HL-60 (cell line): ENCODE measurements around the gene SETDB2.

Experiments used
- POLR2AphosphoS5 ChIP-seq: IDR thresholded peaks from 2 replicates; pipeline ENCODE4 v1.6.1; 2012; ENCODE audit warnings: low read depth
- SPI1 ChIP-seq: IDR thresholded peaks from 2 replicates; pipeline ENCODE4 v1.6.1; 2012; ENCODE audit warnings: low read depth, mild to moderate bottlenecking, borderline replicate concordance
- TF ChIP-seq, protein P1 (sequence below): IDR thresholded peaks from one replicate; pipeline ENCODE4 v1.5.1; 2011; ENCODE audit warnings: low read length, control low read depth, inconsistent platforms; ENCODE audit not compliant: insufficient read depth
- TF ChIP-seq, protein P2 (sequence below): IDR thresholded peaks from 2 replicates; pipeline ENCODE4 v1.6.1; 2012; ENCODE audit warnings: low read depth; ENCODE audit not compliant: insufficient replicate concordance

DNA sequence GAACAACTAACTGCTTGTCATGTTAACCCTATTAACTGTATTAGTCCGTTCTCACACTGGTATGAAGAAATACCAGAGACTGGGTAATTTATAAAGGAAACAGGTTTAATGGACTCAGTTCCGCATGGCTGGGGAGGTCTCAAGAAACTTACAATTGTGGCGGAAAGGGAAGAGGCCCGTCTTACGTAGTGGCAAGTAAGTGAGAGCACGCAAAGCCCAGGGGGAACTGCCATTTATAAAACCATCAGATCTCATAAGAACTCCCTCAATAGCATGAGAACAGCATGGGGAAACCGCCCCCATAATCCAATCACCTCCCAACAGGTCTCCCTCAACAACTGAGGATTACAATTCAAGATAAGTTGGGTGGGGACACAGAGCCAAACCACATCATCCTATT, 86.4 kb downstream of the SETDB2 start:
- TF ChIP-seq, protein P1, sequence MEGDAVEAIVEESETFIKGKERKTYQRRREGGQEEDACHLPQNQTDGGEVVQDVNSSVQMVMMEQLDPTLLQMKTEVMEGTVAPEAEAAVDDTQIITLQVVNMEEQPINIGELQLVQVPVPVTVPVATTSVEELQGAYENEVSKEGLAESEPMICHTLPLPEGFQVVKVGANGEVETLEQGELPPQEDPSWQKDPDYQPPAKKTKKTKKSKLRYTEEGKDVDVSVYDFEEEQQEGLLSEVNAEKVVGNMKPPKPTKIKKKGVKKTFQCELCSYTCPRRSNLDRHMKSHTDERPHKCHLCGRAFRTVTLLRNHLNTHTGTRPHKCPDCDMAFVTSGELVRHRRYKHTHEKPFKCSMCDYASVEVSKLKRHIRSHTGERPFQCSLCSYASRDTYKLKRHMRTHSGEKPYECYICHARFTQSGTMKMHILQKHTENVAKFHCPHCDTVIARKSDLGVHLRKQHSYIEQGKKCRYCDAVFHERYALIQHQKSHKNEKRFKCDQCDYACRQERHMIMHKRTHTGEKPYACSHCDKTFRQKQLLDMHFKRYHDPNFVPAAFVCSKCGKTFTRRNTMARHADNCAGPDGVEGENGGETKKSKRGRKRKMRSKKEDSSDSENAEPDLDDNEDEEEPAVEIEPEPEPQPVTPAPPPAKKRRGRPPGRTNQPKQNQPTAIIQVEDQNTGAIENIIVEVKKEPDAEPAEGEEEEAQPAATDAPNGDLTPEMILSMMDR: no peak
- TF ChIP-seq, protein P2, sequence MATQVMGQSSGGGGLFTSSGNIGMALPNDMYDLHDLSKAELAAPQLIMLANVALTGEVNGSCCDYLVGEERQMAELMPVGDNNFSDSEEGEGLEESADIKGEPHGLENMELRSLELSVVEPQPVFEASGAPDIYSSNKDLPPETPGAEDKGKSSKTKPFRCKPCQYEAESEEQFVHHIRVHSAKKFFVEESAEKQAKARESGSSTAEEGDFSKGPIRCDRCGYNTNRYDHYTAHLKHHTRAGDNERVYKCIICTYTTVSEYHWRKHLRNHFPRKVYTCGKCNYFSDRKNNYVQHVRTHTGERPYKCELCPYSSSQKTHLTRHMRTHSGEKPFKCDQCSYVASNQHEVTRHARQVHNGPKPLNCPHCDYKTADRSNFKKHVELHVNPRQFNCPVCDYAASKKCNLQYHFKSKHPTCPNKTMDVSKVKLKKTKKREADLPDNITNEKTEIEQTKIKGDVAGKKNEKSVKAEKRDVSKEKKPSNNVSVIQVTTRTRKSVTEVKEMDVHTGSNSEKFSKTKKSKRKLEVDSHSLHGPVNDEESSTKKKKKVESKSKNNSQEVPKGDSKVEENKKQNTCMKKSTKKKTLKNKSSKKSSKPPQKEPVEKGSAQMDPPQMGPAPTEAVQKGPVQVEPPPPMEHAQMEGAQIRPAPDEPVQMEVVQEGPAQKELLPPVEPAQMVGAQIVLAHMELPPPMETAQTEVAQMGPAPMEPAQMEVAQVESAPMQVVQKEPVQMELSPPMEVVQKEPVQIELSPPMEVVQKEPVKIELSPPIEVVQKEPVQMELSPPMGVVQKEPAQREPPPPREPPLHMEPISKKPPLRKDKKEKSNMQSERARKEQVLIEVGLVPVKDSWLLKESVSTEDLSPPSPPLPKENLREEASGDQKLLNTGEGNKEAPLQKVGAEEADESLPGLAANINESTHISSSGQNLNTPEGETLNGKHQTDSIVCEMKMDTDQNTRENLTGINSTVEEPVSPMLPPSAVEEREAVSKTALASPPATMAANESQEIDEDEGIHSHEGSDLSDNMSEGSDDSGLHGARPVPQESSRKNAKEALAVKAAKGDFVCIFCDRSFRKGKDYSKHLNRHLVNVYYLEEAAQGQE: no peak
- peak; percentile 27; the same call in 1 of the 2 replicates for TF ChIP-seq POLR2AphosphoS5
- TF ChIP-seq SPI1: peak; percentile 73; the same call in 1 of the 2 replicates
